ENCODE measurements around the gene ACTBL2.
"Not testable (repeated sequence)": the region's sequence is repeated elsewhere in the genome, so short reads cannot be mapped to it uniquely, and the experiment has no call there.

Gene ACTBL2

DNA sequence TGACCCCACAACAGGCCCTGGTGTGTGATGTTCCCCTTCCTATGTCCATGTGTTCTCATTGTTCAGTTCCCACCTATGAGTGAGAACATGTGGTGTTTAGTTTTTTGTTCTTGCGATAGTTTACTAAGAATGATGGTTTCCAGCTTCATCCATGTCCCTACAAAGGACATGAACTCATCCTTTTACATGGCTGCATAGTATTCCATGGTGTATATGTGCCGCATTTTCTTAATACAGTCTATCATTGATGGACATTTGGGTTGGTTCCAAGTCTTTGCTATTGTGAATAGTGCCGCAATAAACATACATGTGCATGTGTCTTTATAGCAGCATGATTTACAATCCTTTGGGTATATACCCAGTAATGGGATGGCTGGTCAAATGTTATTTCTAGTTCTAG, 22.6 kb downstream of the ACTBL2 start:
- no CpG with 5 or more reads among the region's 3 CpGs for WGBS, 2 experiments (ENCODE audit: insufficient coverage in 2 of 2)
- H3K4me1 ChIP-seq (ENCODE audit: control insufficient read depth, insufficient read depth, low read length, poor library complexity, severe bottlenecking); H3K9me3 ChIP-seq (ENCODE audit: control insufficient read depth, low read length); H3K36me3 ChIP-seq (ENCODE audit: control insufficient read depth, insufficient read depth, low read length); H3K27ac ChIP-seq (ENCODE audit: low read depth, low read length, severe bottlenecking); H3K4me3 ChIP-seq (ENCODE audit: extremely low read depth, insufficient read depth, low read length, poor library complexity, severe bottlenecking): not testable (repeated sequence)

- Histone ChIP-seq H3K4me1 (ENCODE audit: control insufficient read depth, insufficient read depth, low read length, poor library complexity, severe bottlenecking) (no peaks in the 10 kb centered on the region), H3K36me3 (ENCODE audit: control insufficient read depth, insufficient read depth, low read length) (no peaks in the 10 kb centered on the region), H3K4me3 (ENCODE audit: extremely low read depth, insufficient read depth, low read length, poor library complexity, severe bottlenecking) (no peak overlapping the region), H3K9me3 (ENCODE audit: control insufficient read depth, low read length) (no peaks in the 10 kb centered on the region), H3K27ac (ENCODE audit: low read depth, low read length, severe bottlenecking) (no peak overlapping the region)
Observed at GRCh38 chr5:57458443-57458842, 24.2 kb downstream of the ACTBL2 start.

DNA sequence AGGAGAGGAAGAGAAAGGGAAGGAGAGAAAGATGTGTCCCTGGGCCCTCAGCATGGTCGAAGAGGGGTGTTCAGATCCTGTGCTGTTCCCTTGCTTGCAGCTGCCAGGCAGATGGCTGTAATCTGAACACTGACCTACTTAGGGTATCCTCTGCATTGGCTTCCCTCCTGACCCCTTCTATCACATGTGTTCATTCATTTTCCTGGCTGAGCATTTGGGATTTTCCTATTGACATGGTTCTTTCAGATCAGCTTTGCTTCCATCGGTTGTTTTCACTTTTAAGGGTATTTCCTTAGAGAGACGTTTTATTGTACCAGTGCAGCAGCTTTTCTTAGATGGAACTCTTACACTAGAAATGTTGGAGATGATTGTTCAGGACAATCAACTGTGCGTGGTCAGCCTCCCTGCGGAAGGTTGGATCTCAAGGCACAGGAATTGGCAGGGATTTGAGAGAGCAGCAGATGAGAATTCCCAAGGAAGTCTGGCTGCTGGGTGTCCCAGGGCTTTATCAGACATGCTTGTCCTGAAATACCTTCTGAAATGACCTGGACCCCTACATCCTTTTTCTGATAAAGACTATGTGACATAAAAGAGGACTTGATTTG, 26.0 kb downstream of the ACTBL2 start:
- H3K4me1 ChIP-seq (ENCODE audit: control insufficient read depth, insufficient read depth, low read length, poor library complexity, severe bottlenecking): no peaks in the 10 kb centered on the region
- no peaks in the 10 kb centered on the region for H3K9me3 ChIP-seq (ENCODE audit: control insufficient read depth, low read length)
- H3K27ac ChIP-seq (ENCODE audit: low read depth, low read length, severe bottlenecking): peak overlapping the region; percentile 18
- no peaks in the 10 kb centered on the region for H3K36me3 ChIP-seq (ENCODE audit: control insufficient read depth, insufficient read depth, low read length)
- H3K4me3 ChIP-seq (ENCODE audit: extremely low read depth, insufficient read depth, low read length, poor library complexity, severe bottlenecking): no peak overlapping the region
- 94 to 100% methylated on average over 3 to 5 of the region's 5 CpGs for WGBS, 2 experiments (ENCODE audit: insufficient coverage in 2 of 2)

DNA sequence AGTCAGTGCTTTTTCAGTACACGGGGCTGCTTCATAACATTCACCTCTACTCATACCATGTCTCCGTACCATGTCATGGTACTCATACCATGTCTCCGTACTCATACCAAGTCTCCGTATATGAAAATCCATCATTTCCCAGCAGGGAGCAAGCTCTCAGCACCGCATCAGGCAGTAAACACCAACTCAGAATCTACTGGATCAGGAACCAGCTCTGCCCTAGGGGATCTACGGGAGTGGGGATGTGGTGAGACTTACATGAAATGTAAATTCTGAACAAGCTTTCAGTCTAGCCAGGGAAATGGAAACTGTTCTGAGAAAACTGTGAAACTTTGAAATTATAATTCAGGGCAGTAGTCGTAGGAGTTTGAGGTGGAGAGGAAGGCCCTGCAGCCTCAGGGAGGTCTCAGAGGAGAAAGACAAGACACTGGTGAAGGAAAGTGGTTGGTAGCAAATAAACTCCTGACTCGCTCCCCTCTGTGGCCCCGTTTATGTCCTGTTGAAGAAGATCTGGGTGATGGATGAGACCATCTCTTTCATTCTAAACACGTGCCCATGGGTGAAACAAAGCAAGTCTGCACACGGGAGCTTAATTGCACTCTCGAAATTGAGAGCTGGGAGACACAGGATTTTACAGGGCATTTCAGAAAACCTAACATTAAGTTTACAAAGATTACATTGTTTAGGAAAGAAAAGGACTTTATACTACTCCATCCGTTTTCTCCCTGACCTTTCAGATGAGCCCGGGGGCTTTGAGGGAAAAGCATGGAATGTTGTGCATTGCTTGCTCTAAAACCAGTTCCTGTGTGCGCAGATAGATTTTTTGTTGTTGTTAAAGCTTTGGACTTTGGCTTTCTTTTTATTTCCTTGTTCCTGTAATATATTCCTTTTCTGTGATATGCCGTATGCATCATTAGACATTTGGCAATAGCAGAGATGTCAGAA, 26.8 kb downstream of the ACTBL2 start:
- peak overlapping the region; percentile 67 for H3K27ac ChIP-seq (ENCODE audit: low read depth, low read length, severe bottlenecking)
- WGBS, 2 experiments (ENCODE audit: insufficient coverage in 2 of 2): 81 to 88% methylated on average over 8 to 10 of the region's 16 CpGs
- H3K4me1 ChIP-seq (ENCODE audit: control insufficient read depth, insufficient read depth, low read length, poor library complexity, severe bottlenecking): no peaks in the 10 kb centered on the region
- H3K36me3 ChIP-seq (ENCODE audit: control insufficient read depth, insufficient read depth, low read length): no peaks in the 10 kb centered on the region
- H3K4me3 ChIP-seq (ENCODE audit: extremely low read depth, insufficient read depth, low read length, poor library complexity, severe bottlenecking): no peak overlapping the region
- H3K9me3 ChIP-seq (ENCODE audit: control insufficient read depth, low read length): no peaks in the 10 kb centered on the region

- H3K4me3 ChIP-seq (ENCODE audit: extremely low read depth, insufficient read depth, low read length, poor library complexity, severe bottlenecking): no peak overlapping the region
- no peak overlapping the region for H3K27ac ChIP-seq (ENCODE audit: low read depth, low read length, severe bottlenecking)
- no peaks in the 10 kb centered on the region for H3K36me3 ChIP-seq (ENCODE audit: control insufficient read depth, insufficient read depth, low read length)
- no peaks in the 10 kb centered on the region for H3K4me1 ChIP-seq (ENCODE audit: control insufficient read depth, insufficient read depth, low read length, poor library complexity, severe bottlenecking)
- H3K9me3 ChIP-seq (ENCODE audit: control insufficient read depth, low read length): no peaks in the 10 kb centered on the region
Observed at GRCh38 chr5:57454896-57455295, 27.7 kb downstream of the ACTBL2 start.

DNA sequence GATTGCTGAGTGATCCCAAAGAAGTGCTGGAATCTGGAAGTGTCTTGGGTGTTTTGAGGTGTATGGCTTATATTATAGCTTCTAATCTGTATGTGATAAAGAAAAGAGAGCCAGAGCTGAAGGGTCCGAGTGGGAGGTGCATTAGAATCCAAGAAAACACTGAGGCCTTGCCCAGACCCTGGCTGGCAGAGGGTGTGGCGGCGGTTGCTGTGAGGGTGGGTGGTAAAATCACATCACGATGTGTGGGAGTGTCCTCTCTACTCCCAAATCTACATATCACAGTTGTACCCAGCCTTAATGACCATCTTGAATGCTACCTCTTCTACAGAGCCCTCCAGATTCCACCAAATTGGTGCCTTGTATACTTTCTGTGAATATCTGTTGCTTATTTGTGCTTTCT, 28.9 kb downstream of the ACTBL2 start:
- Histone ChIP-seq H3K4me3 (ENCODE audit: extremely low read depth, insufficient read depth, low read length, poor library complexity, severe bottlenecking) (no peak overlapping the region), H3K27ac (ENCODE audit: low read depth, low read length, severe bottlenecking) (no peak overlapping the region), H3K36me3 (ENCODE audit: control insufficient read depth, insufficient read depth, low read length) (no peaks in the 10 kb centered on the region), H3K9me3 (ENCODE audit: control insufficient read depth, low read length) (no peaks in the 10 kb centered on the region), H3K4me1 (ENCODE audit: control insufficient read depth, insufficient read depth, low read length, poor library complexity, severe bottlenecking) (no peaks in the 10 kb centered on the region)
- WGBS, 2 experiments (ENCODE audit: insufficient coverage in 2 of 2): no CpG with 5 or more reads among the region's 4 CpGs

GRCh38 chr5:57452885-57453284, 29.7 kb downstream of the ACTBL2 start:
- H3K4me3 ChIP-seq (ENCODE audit: extremely low read depth, insufficient read depth, low read length, poor library complexity, severe bottlenecking): no peak overlapping the region
- no peaks in the 10 kb centered on the region for H3K36me3 ChIP-seq (ENCODE audit: control insufficient read depth, insufficient read depth, low read length)
- no peak overlapping the region for H3K27ac ChIP-seq (ENCODE audit: low read depth, low read length, severe bottlenecking)
- H3K4me1 ChIP-seq (ENCODE audit: control insufficient read depth, insufficient read depth, low read length, poor library complexity, severe bottlenecking): no peaks in the 10 kb centered on the region
- no peaks in the 10 kb centered on the region for H3K9me3 ChIP-seq (ENCODE audit: control insufficient read depth, low read length)

- WGBS, 2 experiments (ENCODE audit: insufficient coverage in 2 of 2): 100% methylated on average over 2 of the region's 4 CpGs
- H3K27ac ChIP-seq (ENCODE audit: low read depth, low read length, severe bottlenecking): no peak overlapping the region
Observed at GRCh38 chr5:57450991-57451876, 31.4 kb downstream of the ACTBL2 start.

GRCh38 chr5:57448751-57449150, 33.9 kb downstream of the ACTBL2 start:
- Histone ChIP-seq H3K4me1 (ENCODE audit: control insufficient read depth, insufficient read depth, low read length, poor library complexity, severe bottlenecking) (no peaks in the 10 kb centered on the region), H3K9me3 (ENCODE audit: control insufficient read depth, low read length) (no peaks in the 10 kb centered on the region), H3K27ac (ENCODE audit: low read depth, low read length, severe bottlenecking) (no peak overlapping the region), H3K36me3 (ENCODE audit: control insufficient read depth, insufficient read depth, low read length) (no peaks in the 10 kb centered on the region), H3K4me3 (ENCODE audit: extremely low read depth, insufficient read depth, low read length, poor library complexity, severe bottlenecking) (no peak overlapping the region)
- WGBS, 2 experiments (ENCODE audit: insufficient coverage in 2 of 2): no CpG with 5 or more reads among the region's 1 CpG

More at GRCh38 chr5:57450991-57451876, 31.4 kb downstream of the ACTBL2 start:
- no peak overlapping the region for H3K4me3 ChIP-seq (ENCODE audit: extremely low read depth, insufficient read depth, low read length, poor library complexity, severe bottlenecking)
- H3K4me1 ChIP-seq (ENCODE audit: control insufficient read depth, insufficient read depth, low read length, poor library complexity, severe bottlenecking): no peaks in the 10 kb centered on the region
- no peaks in the 10 kb centered on the region for H3K36me3 ChIP-seq (ENCODE audit: control insufficient read depth, insufficient read depth, low read length)
- H3K9me3 ChIP-seq (ENCODE audit: control insufficient read depth, low read length): no peaks in the 10 kb centered on the region

DNA sequence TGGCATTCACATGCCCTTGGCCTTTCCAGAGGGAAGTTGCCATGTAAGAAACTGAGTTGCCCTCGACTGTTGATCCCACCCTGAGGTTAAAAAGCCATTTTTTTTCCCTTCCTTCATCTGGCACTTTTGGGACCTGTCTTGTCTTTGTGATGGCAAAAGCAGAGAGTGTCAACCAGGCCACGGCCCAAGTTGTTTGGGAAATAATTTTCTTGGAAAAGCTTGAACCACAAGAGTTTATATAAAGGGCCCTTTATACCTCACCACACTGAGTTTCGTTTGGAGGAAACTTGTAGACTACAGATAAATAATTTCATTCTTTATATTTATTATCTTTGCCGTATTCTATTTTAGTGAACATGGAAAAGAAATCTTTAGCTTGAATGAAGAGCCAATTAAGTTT, 34.3 kb downstream of the ACTBL2 start:
- H3K27ac ChIP-seq (ENCODE audit: low read depth, low read length, severe bottlenecking): no peak overlapping the region
- no peaks in the 10 kb centered on the region for H3K9me3 ChIP-seq (ENCODE audit: control insufficient read depth, low read length)
- H3K4me3 ChIP-seq (ENCODE audit: extremely low read depth, insufficient read depth, low read length, poor library complexity, severe bottlenecking): no peak overlapping the region
- whole genome bisulfite sequencing, 2 experiments (ENCODE audit: insufficient coverage in 2 of 2): 83% methylated on average over 1 of the region's 4 CpGs; no CpG with 5 or more reads in 1 of the 2 experiments
- no peaks in the 10 kb centered on the region for H3K36me3 ChIP-seq (ENCODE audit: control insufficient read depth, insufficient read depth, low read length)
- no peaks in the 10 kb centered on the region for H3K4me1 ChIP-seq (ENCODE audit: control insufficient read depth, insufficient read depth, low read length, poor library complexity, severe bottlenecking)
